ENCODE results near the gene MME. TPM values are rescaled to one million over a fixed set of nuclear protein-coding genes. Genes with fewer than 3 reads are reported as not detected.

Gene MME
- total and polyA plus RNA-seq, 10 of the 15 experiments (the other 5 are each of a cell fraction or from before 2014, with no cell fraction given): under 0.01 to 0.23 (median 0.09) TPM; not detected in 3

DNA sequence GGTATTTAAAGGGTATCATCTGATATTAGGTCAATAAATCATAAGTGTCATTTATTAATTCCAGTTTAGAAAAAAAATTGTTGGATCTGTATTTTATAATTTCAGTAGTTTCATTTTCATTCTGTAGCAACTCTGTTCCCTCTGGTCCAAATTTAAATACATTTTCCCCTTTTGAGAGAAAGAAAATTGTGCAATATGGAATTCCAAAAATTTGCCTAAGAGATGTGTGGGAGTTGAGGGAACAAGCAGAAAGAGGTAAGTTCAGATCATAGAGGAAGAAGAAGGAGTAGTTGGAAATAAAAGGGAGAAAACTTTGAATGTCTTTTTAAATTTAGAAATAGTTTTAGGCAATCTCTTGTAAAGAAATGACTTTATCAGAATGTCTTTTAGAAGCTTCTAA is 48.9 kb upstream of the MME start:
- H3K27me3 ChIP-seq (replicated peaks in 1 of 2; ENCODE audit: control insufficient read depth in 2 of 2, insufficient read depth in 2 of 2, low read length in 1 of 2): no peaks in the 10 kb centered on the region; a peak in 1 of 4 replicates
- ATAC-seq (no peak), FAIRE-seq (no peak), DNase-seq (ENCODE audit: low read depth, low spot score) (no peak)
- H2AFZ ChIP-seq (ENCODE audit: control insufficient read depth, low read depth, low read length): no peak overlapping the region
- in situ Hi-C loops (cut with MboI) (no loop called here), intact Hi-C loops (cut with micrococcal nuclease; ENCODE audit: unreplicated experiment) (no loop called here)
- H3K9ac ChIP-seq (ENCODE audit: control insufficient read depth, insufficient read depth, low read length): no peak overlapping the region
- ChIA-PET RAD21 (ENCODE audit: unreplicated experiment) (no interaction called here), CTCF (no interaction called here), SMC1A (ENCODE audit: uncharacterized antibody, unreplicated experiment) (interaction anchor here (1.4 kb wide), 1 partner anchor 11 kb away, joined by 3 read pairs; no protein-coding TSS in a partner anchor), POLR2A (no interaction called here)
- H4K20me1 ChIP-seq (ENCODE audit: control insufficient read depth, insufficient read depth): no peaks in the 10 kb centered on the region
- H3K4me3 ChIP-seq: no peak overlapping the region
- TF ChIP-seq RAD21 (IDR thresholded peaks at IDR 0.05; ENCODE audit: insufficient read depth, low read depth, low read length) (no peak), ZBED1 (IDR thresholded peaks at IDR 0.05; ENCODE audit: borderline replicate concordance) (no peak), CBX3 (IDR thresholded peaks at IDR 0.05; ENCODE audit: borderline replicate concordance, low read depth) (no peak), MYB (IDR thresholded peaks at IDR 0.05; ENCODE audit: borderline replicate concordance, low read depth, low read length) (no peak), HCFC1 (IDR thresholded peaks at IDR 0.05; ENCODE audit: low read length) (no peak), IKZF1 (conservative IDR thresholded peaks at IDR 0.05) (no peak), SUPT20H (IDR thresholded peaks at IDR 0.05; ENCODE audit: borderline replicate concordance, control insufficient read depth, low read depth, low read length) (no peak), POLR2A (IDR thresholded peaks at IDR 0.05; ENCODE audit: low read depth, low read length) (no peak)
- TF ChIP-seq, protein P1, sequence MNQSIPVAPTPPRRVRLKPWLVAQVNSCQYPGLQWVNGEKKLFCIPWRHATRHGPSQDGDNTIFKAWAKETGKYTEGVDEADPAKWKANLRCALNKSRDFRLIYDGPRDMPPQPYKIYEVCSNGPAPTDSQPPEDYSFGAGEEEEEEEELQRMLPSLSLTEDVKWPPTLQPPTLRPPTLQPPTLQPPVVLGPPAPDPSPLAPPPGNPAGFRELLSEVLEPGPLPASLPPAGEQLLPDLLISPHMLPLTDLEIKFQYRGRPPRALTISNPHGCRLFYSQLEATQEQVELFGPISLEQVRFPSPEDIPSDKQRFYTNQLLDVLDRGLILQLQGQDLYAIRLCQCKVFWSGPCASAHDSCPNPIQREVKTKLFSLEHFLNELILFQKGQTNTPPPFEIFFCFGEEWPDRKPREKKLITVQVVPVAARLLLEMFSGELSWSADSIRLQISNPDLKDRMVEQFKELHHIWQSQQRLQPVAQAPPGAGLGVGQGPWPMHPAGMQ (IDR thresholded peaks at IDR 0.05; ENCODE audit: borderline replicate concordance): no peak
- TF ChIP-seq, protein P2, sequence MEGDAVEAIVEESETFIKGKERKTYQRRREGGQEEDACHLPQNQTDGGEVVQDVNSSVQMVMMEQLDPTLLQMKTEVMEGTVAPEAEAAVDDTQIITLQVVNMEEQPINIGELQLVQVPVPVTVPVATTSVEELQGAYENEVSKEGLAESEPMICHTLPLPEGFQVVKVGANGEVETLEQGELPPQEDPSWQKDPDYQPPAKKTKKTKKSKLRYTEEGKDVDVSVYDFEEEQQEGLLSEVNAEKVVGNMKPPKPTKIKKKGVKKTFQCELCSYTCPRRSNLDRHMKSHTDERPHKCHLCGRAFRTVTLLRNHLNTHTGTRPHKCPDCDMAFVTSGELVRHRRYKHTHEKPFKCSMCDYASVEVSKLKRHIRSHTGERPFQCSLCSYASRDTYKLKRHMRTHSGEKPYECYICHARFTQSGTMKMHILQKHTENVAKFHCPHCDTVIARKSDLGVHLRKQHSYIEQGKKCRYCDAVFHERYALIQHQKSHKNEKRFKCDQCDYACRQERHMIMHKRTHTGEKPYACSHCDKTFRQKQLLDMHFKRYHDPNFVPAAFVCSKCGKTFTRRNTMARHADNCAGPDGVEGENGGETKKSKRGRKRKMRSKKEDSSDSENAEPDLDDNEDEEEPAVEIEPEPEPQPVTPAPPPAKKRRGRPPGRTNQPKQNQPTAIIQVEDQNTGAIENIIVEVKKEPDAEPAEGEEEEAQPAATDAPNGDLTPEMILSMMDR (IDR thresholded peaks at IDR 0.05 in 2 of 3, conservative IDR thresholded peaks at IDR 0.05 in 1 of 3; ENCODE audit: control insufficient read depth in 2 of 3, extremely low read depth in 1 of 3, insufficient read depth in 1 of 3, low read depth in 3 of 3, low read length in 3 of 3): no peak
- TF ChIP-seq, protein P3, sequence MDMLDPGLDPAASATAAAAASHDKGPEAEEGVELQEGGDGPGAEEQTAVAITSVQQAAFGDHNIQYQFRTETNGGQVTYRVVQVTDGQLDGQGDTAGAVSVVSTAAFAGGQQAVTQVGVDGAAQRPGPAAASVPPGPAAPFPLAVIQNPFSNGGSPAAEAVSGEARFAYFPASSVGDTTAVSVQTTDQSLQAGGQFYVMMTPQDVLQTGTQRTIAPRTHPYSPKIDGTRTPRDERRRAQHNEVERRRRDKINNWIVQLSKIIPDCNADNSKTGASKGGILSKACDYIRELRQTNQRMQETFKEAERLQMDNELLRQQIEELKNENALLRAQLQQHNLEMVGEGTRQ (IDR thresholded peaks at IDR 0.05; ENCODE audit: borderline replicate concordance, low read depth, low read length): no peak
- TF ChIP-seq, protein P4, sequence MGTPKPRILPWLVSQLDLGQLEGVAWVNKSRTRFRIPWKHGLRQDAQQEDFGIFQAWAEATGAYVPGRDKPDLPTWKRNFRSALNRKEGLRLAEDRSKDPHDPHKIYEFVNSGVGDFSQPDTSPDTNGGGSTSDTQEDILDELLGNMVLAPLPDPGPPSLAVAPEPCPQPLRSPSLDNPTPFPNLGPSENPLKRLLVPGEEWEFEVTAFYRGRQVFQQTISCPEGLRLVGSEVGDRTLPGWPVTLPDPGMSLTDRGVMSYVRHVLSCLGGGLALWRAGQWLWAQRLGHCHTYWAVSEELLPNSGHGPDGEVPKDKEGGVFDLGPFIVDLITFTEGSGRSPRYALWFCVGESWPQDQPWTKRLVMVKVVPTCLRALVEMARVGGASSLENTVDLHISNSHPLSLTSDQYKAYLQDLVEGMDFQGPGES (IDR thresholded peaks at IDR 0.05): no peak
- TF ChIP-seq, protein P5, sequence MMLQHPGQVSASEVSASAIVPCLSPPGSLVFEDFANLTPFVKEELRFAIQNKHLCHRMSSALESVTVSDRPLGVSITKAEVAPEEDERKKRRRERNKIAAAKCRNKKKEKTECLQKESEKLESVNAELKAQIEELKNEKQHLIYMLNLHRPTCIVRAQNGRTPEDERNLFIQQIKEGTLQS (IDR thresholded peaks at IDR 0.05; ENCODE audit: borderline replicate concordance, extremely low read depth, low read depth, low read length): no peak
- TF ChIP-seq, protein P6, sequence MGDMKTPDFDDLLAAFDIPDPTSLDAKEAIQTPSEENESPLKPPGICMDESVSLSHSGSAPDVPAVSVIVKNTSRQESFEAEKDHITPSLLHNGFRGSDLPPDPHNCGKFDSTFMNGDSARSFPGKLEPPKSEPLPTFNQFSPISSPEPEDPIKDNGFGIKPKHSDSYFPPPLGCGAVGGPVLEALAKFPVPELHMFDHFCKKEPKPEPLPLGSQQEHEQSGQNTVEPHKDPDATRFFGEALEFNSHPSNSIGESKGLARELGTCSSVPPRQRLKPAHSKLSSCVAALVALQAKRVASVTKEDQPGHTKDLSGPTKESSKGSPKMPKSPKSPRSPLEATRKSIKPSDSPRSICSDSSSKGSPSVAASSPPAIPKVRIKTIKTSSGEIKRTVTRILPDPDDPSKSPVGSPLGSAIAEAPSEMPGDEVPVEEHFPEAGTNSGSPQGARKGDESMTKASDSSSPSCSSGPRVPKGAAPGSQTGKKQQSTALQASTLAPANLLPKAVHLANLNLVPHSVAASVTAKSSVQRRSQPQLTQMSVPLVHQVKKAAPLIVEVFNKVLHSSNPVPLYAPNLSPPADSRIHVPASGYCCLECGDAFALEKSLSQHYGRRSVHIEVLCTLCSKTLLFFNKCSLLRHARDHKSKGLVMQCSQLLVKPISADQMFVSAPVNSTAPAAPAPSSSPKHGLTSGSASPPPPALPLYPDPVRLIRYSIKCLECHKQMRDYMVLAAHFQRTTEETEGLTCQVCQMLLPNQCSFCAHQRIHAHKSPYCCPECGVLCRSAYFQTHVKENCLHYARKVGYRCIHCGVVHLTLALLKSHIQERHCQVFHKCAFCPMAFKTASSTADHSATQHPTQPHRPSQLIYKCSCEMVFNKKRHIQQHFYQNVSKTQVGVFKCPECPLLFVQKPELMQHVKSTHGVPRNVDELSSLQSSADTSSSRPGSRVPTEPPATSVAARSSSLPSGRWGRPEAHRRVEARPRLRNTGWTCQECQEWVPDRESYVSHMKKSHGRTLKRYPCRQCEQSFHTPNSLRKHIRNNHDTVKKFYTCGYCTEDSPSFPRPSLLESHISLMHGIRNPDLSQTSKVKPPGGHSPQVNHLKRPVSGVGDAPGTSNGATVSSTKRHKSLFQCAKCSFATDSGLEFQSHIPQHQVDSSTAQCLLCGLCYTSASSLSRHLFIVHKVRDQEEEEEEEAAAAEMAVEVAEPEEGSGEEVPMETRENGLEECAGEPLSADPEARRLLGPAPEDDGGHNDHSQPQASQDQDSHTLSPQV (IDR thresholded peaks at IDR 0.05): no peak
- no peak overlapping the region for H3K4me2 ChIP-seq (ENCODE audit: control insufficient read depth, insufficient read depth)
- no peaks in the 10 kb centered on the region for H3K79me2 ChIP-seq (ENCODE audit: control insufficient read depth, insufficient read depth, low read length)
- no peaks in the 10 kb centered on the region for H3K9me3 ChIP-seq (replicated peaks; ENCODE audit: control insufficient read depth, insufficient read depth, low read length)
- no peaks in the 10 kb centered on the region for H3K36me3 ChIP-seq (ENCODE audit: control insufficient read depth in 2 of 2, insufficient read depth in 2 of 2, low read length in 1 of 2)
- H3K4me1 ChIP-seq (ENCODE audit: control insufficient read depth, insufficient read depth, low read length): no peaks in the 10 kb centered on the region
- H3K27ac ChIP-seq (ENCODE audit: control insufficient read depth, insufficient read depth): no peak overlapping the region
- BruUV-seq (replicated peaks): no TSS peak

Data from GM12878 (cell line).